GM13977 (cell line): ENCODE measurements around the gene GNG7.

Experiments used
- DNase-seq: peaks from one replicate; pipeline ENCODE4 v3.0.0; 2012; ENCODE audit warnings: low spot score
- CTCF ChIP-seq: IDR thresholded peaks from 2 replicates; pipeline ENCODE4 v1.5.1; 2012; ENCODE audit warnings: mild to moderate bottlenecking, control low read depth; ENCODE audit not compliant: insufficient read depth; ENCODE audit errors: extremely low read depth, missing control alignments
- in situ Hi-C: fragments of 300-500 bp; cut with MboI; formaldehyde crosslinking; loops from one replicate; pipeline ENCODE4 v1.12.0; 2022; ENCODE audit warnings: low sequenced_read_pairs, low pct_unique_long_range_greater_than_20kb, mixed read lengths, inconsistent platforms; ENCODE audit not compliant: unreplicated experiment

GNG7 gene

DNA sequence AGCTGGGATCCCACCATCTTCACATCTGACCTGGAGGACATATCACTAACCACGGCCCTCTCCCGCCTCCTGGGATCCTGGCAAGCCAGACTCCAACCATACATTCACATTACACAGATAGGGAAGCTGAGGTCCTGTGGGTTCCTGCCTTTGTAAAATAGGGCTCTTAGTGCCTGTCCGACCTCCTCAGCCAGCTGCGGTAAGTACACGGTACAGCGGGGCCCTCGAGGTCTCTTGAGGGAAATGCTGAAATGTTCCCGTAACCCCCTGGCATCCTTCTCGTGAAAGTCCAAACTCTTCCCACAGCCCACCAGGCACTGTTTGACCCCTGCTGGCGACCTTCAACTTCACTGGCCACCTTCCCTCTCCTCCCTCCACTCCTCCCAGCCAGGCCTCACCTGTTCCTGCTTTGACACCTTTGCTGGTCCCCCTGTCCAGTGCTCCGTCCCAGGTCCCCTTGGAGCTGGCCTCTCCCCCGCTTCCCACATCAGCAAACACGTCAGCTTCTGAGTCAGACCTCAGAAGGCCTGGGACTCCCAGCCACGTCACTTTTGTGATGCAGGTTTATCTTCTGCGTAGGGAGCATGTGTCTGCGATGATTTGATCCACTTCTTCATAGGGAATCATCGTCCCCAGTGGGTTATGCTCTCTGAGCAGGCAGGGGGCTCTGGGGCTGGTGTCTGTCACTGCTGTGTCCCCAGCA is 8.8 kb upstream of the GNG7 start:
- no peak for TF ChIP-seq CTCF
- in situ Hi-C loops = no loop called here
- no peak for DNase-seq

DNA sequence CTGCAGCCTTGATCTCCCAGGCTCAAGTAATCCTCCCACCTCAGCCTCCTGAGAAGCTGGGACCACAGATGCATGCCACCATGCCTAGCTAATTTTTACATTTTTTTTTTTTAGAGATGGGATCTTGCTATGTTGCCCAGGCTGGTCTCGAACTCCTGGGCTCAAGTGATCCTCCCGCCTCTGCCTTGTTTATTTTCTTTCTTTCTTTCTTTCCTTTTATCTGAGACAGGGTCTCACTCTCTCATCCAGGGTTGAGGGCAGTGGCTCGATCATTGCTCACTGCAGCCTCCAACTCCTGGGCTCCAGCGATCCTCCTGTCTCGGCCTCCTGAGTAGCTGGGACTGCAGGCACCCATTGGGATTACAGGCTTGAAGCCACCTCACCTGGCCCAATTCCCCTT is 3.8 kb upstream of the GNG7 start:
- no peak for DNase-seq
- no peak for TF ChIP-seq CTCF
- in situ Hi-C loops = no loop called here

- DNase-seq = no peak
- TF ChIP-seq CTCF = no peak
- in situ Hi-C loops = no loop called here
Measured at GRCh38 chr19:2703691-2704216, 1.3 kb upstream of the GNG7 start.

GRCh38 chr19:2703077-2703437 is 563 bp upstream of the GNG7 start:
- TF ChIP-seq CTCF = no peak
- DNase-seq = no peak
- in situ Hi-C loops = no loop called here

DNA sequence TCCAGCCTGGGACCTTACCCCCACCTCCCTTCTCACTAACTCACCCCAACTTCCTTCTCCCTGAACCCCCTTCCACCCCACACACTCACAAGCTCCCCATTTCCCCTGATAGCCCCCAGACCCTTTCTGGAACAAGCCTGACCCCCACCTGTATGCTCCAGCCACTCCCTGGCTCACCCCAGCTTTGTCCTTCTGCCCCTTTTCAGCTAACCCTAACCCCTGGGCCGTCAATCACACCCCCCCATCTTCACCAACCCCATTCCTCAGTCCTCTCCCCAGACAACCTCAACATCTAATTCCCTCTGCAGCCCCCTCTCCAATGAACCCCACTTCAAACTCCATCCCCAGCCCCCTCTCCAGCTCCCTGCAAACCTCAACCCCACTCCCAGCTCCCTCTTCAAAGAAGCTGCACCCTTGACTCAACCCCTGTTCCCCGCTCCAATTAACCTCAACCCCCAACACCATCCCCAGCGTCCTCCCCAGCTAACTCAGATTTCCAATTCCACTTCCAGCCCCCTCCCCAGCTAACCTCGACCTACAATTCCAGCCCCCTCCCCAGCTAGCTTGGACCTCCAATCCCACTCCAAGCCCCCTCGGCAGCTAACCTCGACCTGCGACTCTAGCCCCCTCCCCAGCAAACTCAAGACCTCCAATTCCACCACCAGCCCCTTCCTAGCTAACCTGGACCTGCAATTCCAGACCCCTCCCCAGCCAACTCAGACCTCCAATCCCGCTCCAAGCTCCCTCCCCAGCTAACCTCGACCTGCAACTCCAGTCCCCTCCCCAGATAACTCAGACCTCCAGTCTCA is 929 bp downstream of the GNG7 start:
- DNase-seq = no peak
- in situ Hi-C loops = no loop called here

More for the DNA sequence above, 929 bp downstream of the GNG7 start:
- TF ChIP-seq CTCF = no peak
